ENCODE measurements around the gene ZNF609.

DNA sequence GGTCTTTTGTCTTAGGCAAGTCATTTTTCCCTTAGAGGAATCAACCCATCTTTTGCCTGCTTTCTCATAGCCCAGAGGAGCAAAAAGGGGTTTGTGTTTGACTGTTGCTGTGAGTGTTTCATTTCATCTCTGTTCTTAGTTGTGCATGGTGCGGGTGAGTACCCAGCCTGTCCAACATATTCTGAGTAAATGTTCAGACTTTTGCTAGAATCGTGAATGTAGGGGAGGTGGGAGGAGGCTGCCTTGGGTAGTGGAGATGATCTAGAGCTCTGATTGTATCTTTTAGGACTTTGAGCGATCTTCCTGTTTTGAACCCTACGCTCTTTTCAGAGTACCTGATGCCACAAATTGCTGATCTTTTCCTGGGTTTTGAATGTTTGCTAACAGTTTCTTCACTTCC is 123.1 kb downstream of the ZNF609 start:
- TF ChIP-seq GATA2 (IDR thresholded peaks at IDR 0.05; ENCODE audit: low read depth, low read length) (no peak), GATA3 (IDR thresholded peaks at IDR 0.05; ENCODE audit: low read depth, low read length) (no peak)
